Mesodermal cell (in vitro differentiated cells): ENCODE data around the gene GOT1.

Source experiments
- H3K27ac ChIP-seq: 2 replicates; pipeline ENCODE4 v1.7.0; 2013; ENCODE audit warnings: mild to moderate bottlenecking, low read depth, low read length, moderate library complexity; ENCODE audit not compliant: severe bottlenecking
- H3K36me3 ChIP-seq: 2 replicates; pipeline ENCODE4 v1.7.1; 2013; ENCODE audit warnings: mild to moderate bottlenecking, low read length, moderate library complexity; ENCODE audit not compliant: control insufficient read depth, insufficient read depth
- H3K4me1 ChIP-seq: one replicate; pipeline ENCODE4 v1.7.1; 2013; ENCODE audit warnings: mild to moderate bottlenecking, low read length; ENCODE audit not compliant: insufficient read depth, control insufficient read depth, poor library complexity, severe bottlenecking
- H3K4me3 ChIP-seq: 2 replicates; pipeline ENCODE4 v1.7.0; 2013; ENCODE audit warnings: low read length, control low read depth, mild to moderate bottlenecking; ENCODE audit not compliant: insufficient read depth, poor library complexity, severe bottlenecking; ENCODE audit errors: extremely low read depth
- H3K9me3 ChIP-seq: 2 replicates; pipeline ENCODE4 v1.7.1; 2013; ENCODE audit warnings: mild to moderate bottlenecking, low read length, moderate library complexity; ENCODE audit not compliant: control insufficient read depth
- WGBS, 2 experiments: methylation state at CpG; one replicate each; pipeline ENCODE4 v1.1.5; 2013; ENCODE audit warnings: missing lambda C conversion rate in 2 of 2; ENCODE audit not compliant: insufficient coverage in 2 of 2; 5-methylcytosine and 5-hydroxymethylcytosine counted together

GOT1 gene

DNA sequence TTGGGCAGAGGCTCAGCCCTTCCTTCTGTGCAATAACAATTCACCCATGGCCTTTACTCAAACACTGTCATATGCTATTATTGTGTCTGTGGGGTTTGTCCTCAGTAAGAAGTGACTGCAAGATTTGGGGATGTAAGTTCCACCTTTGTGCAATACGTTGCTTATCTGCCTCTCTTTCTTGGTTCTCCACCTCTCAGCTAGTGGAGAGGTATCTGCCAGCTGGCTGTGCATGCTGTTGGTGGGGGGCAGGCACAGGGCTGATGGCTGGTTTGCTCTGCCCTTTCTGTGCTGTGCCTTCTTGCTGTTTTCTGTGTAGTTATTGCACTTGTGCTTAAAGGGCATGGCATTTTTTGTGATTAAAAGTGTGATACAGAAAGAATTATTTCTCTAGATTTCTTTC, 65.1 kb downstream of the GOT1 start:
- Histone ChIP-seq H3K9me3 (no peaks in the 10 kb centered on the region), H3K36me3 (no peaks in the 10 kb centered on the region), H3K4me3 (no peak overlapping the region), H3K27ac (no peak overlapping the region), H3K4me1 (peaks cover 28% of the 10 kb centered on the region)
- WGBS, 2 experiments = 100% methylated on average over 1 of the region's 1 CpG; no CpG with 5 or more reads in 1 of the 2 experiments

DNA sequence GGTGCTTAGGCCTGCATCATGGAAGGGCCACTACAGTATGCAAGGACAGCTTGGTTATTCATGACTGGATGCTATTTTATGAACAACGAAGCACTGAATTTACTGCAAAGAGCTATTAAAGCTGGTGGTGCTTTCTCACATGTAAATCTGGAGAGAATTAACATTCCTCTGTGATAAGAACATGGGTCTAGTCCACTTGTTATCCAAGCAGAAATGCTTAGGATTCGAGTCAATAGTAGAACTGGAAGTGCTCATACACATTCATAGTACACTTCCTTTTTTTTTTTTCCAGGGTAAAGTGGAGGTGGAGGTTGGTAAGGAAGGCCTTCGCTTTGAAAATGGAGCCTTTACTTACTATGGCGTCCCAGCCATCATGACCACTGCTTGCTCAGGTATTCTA, 66.3 kb downstream of the GOT1 start:
- Histone ChIP-seq H3K36me3 (no peaks in the 10 kb centered on the region), H3K4me1 (peaks cover 26% of the 10 kb centered on the region), H3K9me3 (no peaks in the 10 kb centered on the region), H3K4me3 (no peak overlapping the region), H3K27ac (no peak overlapping the region)
- 100% methylated on average over 1 of the region's 4 CpGs for WGBS, 2 experiments

DNA sequence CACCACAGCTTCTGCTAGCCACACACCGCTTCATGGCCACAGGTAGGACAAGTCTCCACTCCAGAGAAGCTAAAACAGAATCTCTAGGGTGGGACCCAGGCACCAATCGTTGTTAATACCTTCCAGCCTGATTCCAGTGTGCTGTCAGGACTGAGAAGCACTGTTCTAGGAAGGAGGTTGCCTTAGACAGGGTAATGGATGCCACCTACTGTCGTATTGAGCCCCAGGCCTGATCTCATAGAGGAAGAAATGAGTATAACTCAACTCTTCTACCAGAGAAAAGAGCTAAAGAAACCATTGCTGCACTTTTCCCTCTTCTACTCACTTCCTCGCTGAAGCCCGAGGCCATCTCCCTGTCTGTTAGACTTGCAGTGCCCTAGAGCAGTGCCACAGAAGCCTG, 69.5 kb downstream of the GOT1 start:
- no peaks in the 10 kb centered on the region for H3K36me3 ChIP-seq
- H3K4me3 ChIP-seq = no peak overlapping the region
- H3K9me3 ChIP-seq = no peaks in the 10 kb centered on the region
- 53 to 87% methylated on average over 3 of the region's 5 CpGs for WGBS, 2 experiments
- H3K4me1 ChIP-seq = peaks cover 23% of the 10 kb centered on the region
- no peak overlapping the region for H3K27ac ChIP-seq

DNA sequence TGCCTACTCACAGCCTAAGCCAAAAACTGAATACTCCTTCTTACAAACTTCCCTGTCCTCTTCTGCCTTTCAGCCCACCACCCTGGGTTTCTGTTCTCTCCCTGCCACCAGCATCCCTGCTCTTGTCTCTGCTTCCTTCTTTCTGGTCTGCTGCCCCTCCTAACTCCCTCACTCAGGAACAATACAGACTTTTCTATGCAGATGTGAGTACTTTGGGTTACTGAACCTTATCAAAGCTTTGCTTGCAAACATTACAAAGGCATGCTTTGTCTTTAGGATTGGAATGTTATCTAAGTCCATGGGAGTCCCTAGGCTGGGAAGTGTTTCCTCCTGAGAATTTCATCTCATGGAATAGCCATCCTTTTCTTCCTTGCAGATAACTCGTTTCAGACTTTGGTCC, 72.3 kb downstream of the GOT1 start:
- Histone ChIP-seq H3K9me3 (no peaks in the 10 kb centered on the region), H3K4me1 (peaks cover 14% of the 10 kb centered on the region), H3K27ac (no peak overlapping the region), H3K4me3 (no peak overlapping the region), H3K36me3 (no peaks in the 10 kb centered on the region)
- 13 to 29% methylated on average over 1 of the region's 1 CpG for WGBS, 2 experiments

DNA sequence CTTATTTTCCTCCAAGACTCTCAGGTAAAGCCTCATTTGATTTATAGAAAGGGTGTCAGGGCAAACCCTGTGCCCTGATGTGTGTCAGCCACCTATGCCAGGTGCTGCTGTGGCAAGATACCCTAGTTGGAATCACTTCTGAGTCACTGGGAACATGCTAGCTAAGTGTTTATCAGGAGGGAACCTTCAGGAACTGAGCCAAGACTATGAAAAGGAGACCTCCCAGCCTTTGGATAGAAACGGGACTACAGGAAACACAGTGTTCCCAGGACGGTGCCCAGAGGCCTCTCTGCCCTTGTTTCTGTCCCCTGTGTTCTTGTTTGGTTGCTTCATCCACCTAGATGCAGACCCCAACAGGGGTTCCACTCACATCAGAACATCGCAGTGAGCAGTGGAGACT, 72.7 kb downstream of the GOT1 start:
- H3K4me3 ChIP-seq = no peak overlapping the region
- no peaks in the 10 kb centered on the region for H3K9me3 ChIP-seq
- peaks cover 14% of the 10 kb centered on the region for H3K4me1 ChIP-seq
- WGBS, 2 experiments = 74 to 76% methylated on average over 3 of the region's 3 CpGs
- no peak overlapping the region for H3K27ac ChIP-seq
- H3K36me3 ChIP-seq = no peaks in the 10 kb centered on the region

DNA sequence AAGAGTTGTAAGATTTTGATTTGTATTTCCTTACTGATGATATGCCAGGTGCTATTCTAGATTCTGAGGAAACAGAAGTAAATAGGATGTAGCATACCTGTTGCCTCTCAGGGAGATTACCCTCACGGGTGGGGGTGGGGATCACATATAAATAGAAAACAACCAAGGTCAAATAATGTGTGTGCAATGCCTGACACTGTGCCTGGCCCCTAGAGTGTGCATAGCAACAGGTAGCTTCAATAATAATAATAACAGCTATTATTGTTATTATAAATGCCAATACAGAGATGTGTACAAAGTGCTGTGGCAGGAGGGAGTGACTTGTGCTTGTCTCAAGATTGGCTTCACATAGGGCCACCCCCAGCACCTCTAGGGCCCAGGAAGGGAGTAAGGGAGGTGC, 77.2 kb downstream of the GOT1 start:
- no CpG with 5 or more reads among the region's 1 CpG for WGBS, 2 experiments
- H3K4me3 ChIP-seq = no peak overlapping the region
- H3K27ac ChIP-seq = no peak overlapping the region
- no peaks in the 10 kb centered on the region for H3K36me3 ChIP-seq
- no peaks in the 10 kb centered on the region for H3K9me3 ChIP-seq
- H3K4me1 ChIP-seq = peaks cover 8% of the 10 kb centered on the region

DNA sequence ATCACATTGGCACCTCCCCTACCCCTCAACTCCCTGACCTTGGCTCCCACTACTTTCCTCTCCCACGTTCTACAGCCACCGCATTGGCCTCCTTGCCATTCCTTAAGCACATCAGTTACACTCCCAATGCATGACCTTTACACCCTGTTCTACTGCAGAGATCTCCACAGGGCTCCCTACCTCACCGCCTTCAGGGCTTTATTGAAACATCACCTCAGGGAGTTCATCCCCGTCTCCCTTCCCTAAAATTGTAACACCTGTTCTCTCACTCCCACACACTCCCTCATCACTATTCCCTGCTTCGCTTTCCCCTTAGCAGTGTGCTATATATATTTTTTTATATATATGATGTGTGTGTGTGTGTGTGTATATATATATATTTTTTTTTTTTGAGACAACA, 82.8 kb downstream of the GOT1 start:
- peaks cover 4% of the 10 kb centered on the region for H3K4me1 ChIP-seq
- 69 to 79% methylated on average over 2 to 4 of the region's 5 CpGs for WGBS, 2 experiments
- H3K9me3 ChIP-seq = no peaks in the 10 kb centered on the region
- no peak overlapping the region for H3K27ac ChIP-seq
- no peaks in the 10 kb centered on the region for H3K36me3 ChIP-seq
- H3K4me3 ChIP-seq = no peak overlapping the region
